ENCODE data around the gene ATP5F1C.
"Not testable (repeated sequence)": the region's sequence is repeated elsewhere in the genome, so short reads cannot be mapped to it uniquely, and the experiment has no call there.

DNA sequence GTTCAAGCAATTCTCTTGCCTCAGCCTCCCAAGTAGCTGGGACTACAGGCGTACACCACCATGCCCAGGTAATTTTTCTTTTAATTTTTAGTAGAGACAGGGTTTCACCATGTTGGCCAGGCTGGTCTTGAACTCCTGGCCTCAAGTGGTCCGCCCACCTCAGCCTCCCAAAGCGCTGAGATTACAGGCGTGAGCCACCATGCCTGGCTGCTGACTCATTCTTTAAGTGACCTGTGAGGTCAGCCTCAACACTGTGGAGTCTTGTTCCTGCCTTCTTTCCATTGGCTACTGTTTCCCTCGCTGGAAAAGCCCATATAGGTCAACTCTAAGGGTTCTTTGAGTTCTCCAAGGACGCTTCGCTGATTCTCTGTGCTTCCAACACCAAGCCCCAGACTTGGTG, 39.3 kb upstream of the ATP5F1C start:
- not testable (repeated sequence) for TF ChIP-seq POLR2A (IDR thresholded peaks at IDR 0.05; ENCODE audit: low read length); GATA1 (IDR thresholded peaks at IDR 0.05; ENCODE audit: low read depth, low read length)

Measured in erythroblast (primary cell).